ENCODE data around the gene RUNDC3A.
A peak's percentile ranks its signal among the peaks of the same experiment; 100 is the strongest.

RUNDC3A gene

DNA sequence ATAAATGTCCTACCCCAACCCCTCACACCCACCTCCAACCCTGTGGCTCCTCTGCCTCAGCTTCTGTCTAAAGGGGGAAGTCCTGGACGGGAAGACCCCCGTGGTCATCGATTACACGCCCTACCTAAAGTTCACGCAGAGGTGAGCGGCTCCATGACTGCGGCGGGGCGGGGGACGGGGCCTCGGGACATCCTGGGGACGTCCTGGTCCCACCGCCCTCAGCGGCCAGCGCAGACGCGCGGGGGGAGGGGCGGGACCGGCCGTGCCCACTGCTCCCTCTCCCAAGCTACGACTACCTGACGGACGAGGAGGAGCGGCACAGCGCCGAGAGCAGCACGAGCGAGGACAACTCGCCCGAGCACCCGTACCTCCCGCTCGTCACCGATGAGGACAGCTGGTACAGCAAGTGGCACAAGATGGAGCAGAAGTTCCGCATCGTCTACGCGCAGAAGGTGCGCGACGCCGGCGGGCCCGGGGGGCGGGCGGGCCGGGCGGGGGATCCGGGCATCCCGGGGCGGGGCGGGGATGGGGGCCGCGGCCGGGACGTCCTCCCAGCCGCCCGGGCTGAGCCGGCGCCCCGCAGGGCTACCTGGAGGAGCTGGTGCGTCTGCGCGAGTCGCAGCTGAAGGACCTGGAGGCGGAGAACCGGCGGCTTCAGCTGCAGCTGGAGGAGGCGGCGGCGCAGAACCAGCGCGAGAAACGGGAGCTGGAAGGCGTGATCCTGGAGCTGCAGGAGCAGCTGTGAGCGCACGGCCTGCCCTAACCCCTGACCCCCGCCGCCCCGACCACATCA, 6.7 kb downstream of the RUNDC3A start (continued):
- TF ChIP-seq, protein P1, sequence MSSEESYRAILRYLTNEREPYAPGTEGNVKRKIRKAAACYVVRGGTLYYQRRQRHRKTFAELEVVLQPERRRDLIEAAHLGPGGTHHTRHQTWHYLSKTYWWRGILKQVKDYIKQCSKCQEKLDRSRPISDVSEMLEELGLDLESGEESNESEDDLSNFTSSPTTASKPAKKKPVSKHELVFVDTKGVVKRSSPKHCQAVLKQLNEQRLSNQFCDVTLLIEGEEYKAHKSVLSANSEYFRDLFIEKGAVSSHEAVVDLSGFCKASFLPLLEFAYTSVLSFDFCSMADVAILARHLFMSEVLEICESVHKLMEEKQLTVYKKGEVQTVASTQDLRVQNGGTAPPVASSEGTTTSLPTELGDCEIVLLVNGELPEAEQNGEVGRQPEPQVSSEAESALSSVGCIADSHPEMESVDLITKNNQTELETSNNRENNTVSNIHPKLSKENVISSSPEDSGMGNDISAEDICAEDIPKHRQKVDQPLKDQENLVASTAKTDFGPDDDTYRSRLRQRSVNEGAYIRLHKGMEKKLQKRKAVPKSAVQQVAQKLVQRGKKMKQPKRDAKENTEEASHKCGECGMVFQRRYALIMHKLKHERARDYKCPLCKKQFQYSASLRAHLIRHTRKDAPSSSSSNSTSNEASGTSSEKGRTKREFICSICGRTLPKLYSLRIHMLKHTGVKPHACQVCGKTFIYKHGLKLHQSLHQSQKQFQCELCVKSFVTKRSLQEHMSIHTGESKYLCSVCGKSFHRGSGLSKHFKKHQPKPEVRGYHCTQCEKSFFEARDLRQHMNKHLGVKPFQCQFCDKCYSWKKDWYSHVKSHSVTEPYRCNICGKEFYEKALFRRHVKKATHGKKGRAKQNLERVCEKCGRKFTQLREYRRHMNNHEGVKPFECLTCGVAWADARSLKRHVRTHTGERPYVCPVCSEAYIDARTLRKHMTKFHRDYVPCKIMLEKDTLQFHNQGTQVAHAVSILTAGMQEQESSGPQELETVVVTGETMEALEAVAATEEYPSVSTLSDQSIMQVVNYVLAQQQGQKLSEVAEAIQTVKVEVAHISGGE (tag by site-specific recombination; conservative IDR thresholded peaks at IDR 0.05; ENCODE audit: low read depth), result no peak
- peak; percentile 56; the same call in 1 of the 2 replicates for TF ChIP-seq ZNF76 (tag by site-specific recombination; IDR thresholded peaks at IDR 0.05; ENCODE audit: borderline replicate concordance, low read depth)
- peak; percentile 47; the same call in 1 of the 2 replicates for TF ChIP-seq ZEB2 (tag by site-specific recombination; IDR thresholded peaks at IDR 0.05)
- TF ChIP-seq, protein P2, sequence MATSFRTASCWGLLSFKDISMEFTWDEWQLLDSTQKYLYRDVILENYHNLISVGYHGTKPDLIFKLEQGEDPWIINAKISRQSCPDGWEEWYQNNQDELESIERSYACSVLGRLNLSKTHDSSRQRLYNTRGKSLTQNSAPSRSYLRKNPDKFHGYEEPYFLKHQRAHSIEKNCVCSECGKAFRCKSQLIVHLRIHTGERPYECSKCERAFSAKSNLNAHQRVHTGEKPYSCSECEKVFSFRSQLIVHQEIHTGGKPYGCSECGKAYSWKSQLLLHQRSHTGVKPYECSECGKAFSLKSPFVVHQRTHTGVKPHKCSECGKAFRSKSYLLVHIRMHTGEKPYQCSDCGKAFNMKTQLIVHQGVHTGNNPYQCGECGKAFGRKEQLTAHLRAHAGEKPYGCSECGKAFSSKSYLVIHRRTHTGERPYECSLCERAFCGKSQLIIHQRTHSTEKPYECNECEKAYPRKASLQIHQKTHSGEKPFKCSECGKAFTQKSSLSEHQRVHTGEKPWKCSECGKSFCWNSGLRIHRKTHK (tag by site-specific recombination; IDR thresholded peaks at IDR 0.05), result no peak
- TF ChIP-seq ZNF600 (tag by site-specific recombination; IDR thresholded peaks at IDR 0.05), result peak; percentile 73
- TF ChIP-seq ZBTB48 (tag by site-specific recombination; IDR thresholded peaks at IDR 0.05), result no peak
- TF ChIP-seq, protein P3, sequence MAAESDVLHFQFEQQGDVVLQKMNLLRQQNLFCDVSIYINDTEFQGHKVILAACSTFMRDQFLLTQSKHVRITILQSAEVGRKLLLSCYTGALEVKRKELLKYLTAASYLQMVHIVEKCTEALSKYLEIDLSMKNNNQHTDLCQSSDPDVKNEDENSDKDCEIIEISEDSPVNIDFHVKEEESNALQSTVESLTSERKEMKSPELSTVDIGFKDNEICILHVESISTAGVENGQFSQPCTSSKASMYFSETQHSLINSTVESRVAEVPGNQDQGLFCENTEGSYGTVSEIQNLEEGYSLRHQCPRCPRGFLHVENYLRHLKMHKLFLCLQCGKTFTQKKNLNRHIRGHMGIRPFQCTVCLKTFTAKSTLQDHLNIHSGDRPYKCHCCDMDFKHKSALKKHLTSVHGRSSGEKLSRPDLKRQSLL (tag by site-specific recombination; IDR thresholded peaks at IDR 0.05), result peak; percentile 68; the same call in 1 of the 2 replicates
- peak; percentile 66; the same call in 1 of the 2 replicates for TF ChIP-seq ZNF777 (tag by site-specific recombination; IDR thresholded peaks at IDR 0.05; ENCODE audit: borderline replicate concordance)
- TF ChIP-seq, protein P4, sequence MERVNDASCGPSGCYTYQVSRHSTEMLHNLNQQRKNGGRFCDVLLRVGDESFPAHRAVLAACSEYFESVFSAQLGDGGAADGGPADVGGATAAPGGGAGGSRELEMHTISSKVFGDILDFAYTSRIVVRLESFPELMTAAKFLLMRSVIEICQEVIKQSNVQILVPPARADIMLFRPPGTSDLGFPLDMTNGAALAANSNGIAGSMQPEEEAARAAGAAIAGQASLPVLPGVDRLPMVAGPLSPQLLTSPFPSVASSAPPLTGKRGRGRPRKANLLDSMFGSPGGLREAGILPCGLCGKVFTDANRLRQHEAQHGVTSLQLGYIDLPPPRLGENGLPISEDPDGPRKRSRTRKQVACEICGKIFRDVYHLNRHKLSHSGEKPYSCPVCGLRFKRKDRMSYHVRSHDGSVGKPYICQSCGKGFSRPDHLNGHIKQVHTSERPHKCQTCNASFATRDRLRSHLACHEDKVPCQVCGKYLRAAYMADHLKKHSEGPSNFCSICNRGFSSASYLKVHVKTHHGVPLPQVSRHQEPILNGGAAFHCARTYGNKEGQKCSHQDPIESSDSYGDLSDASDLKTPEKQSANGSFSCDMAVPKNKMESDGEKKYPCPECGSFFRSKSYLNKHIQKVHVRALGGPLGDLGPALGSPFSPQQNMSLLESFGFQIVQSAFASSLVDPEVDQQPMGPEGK (tag by site-specific recombination; IDR thresholded peaks at IDR 0.05), result peak; percentile 49; the same call in 1 of the 2 replicates
- peak; percentile 28; the same call in 1 of the 2 replicates for TF ChIP-seq YY1 (tag by site-specific recombination; IDR thresholded peaks at IDR 0.05)
- no peak for TF ChIP-seq ZNF529 (tag by site-specific recombination; IDR thresholded peaks at IDR 0.05; ENCODE audit: insufficient replicate concordance)
- TF ChIP-seq, protein P5, sequence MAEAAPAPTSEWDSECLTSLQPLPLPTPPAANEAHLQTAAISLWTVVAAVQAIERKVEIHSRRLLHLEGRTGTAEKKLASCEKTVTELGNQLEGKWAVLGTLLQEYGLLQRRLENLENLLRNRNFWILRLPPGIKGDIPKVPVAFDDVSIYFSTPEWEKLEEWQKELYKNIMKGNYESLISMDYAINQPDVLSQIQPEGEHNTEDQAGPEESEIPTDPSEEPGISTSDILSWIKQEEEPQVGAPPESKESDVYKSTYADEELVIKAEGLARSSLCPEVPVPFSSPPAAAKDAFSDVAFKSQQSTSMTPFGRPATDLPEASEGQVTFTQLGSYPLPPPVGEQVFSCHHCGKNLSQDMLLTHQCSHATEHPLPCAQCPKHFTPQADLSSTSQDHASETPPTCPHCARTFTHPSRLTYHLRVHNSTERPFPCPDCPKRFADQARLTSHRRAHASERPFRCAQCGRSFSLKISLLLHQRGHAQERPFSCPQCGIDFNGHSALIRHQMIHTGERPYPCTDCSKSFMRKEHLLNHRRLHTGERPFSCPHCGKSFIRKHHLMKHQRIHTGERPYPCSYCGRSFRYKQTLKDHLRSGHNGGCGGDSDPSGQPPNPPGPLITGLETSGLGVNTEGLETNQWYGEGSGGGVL (tag by site-specific recombination; IDR thresholded peaks at IDR 0.05), result peak; percentile 25; the same call in 1 of the 2 replicates
- no peak for TF ChIP-seq HOXD13 (CRISPR knock-in tag; IDR thresholded peaks at IDR 0.05; ENCODE audit: borderline replicate concordance)
- no peak for TF ChIP-seq ZNF654 (tag by site-specific recombination; IDR thresholded peaks at IDR 0.05; ENCODE audit: low read depth)
- no peak; the same call in 1 of the 2 replicates for TF ChIP-seq OSR2 (tag by site-specific recombination; IDR thresholded peaks at IDR 0.05)
- TF ChIP-seq, protein P6, sequence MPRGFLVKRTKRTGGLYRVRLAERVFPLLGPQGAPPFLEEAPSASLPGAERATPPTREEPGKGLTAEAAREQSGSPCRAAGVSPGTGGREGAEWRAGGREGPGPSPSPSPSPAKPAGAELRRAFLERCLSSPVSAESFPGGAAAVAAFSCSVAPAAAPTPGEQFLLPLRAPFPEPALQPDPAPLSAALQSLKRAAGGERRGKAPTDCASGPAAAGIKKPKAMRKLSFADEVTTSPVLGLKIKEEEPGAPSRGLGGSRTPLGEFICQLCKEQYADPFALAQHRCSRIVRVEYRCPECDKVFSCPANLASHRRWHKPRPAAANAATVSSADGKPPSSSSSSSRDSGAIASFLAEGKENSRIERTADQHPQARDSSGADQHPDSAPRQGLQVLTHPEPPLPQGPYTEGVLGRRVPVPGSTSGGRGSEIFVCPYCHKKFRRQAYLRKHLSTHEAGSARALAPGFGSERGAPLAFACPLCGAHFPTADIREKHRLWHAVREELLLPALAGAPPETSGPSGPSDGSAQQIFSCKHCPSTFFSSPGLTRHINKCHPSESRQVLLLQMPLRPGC (tag by site-specific recombination; IDR thresholded peaks at IDR 0.05), result no peak
- no peak for TF ChIP-seq ZNF558 (tag by site-specific recombination; IDR thresholded peaks at IDR 0.05)
- no peak for TF ChIP-seq ZNF121 (tag by site-specific recombination; IDR thresholded peaks at IDR 0.05)
- no peak for TF ChIP-seq ZXDB (tag by site-specific recombination; IDR thresholded peaks at IDR 0.05)
- no peak for TF ChIP-seq ZNF658 (tag by site-specific recombination; IDR thresholded peaks at IDR 0.05)
- TF ChIP-seq, protein P7, sequence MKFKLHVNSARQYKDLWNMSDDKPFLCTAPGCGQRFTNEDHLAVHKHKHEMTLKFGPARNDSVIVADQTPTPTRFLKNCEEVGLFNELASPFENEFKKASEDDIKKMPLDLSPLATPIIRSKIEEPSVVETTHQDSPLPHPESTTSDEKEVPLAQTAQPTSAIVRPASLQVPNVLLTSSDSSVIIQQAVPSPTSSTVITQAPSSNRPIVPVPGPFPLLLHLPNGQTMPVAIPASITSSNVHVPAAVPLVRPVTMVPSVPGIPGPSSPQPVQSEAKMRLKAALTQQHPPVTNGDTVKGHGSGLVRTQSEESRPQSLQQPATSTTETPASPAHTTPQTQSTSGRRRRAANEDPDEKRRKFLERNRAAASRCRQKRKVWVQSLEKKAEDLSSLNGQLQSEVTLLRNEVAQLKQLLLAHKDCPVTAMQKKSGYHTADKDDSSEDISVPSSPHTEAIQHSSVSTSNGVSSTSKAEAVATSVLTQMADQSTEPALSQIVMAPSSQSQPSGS (tag by site-specific recombination; IDR thresholded peaks at IDR 0.05; ENCODE audit: low read depth), result no peak
- TF ChIP-seq ZNF341 (tag by site-specific recombination; IDR thresholded peaks at IDR 0.05; ENCODE audit: low read depth), result peak; percentile 89
- TF ChIP-seq ZNF571 (tag by site-specific recombination; IDR thresholded peaks at IDR 0.05), result no peak
- TF ChIP-seq, protein P8, sequence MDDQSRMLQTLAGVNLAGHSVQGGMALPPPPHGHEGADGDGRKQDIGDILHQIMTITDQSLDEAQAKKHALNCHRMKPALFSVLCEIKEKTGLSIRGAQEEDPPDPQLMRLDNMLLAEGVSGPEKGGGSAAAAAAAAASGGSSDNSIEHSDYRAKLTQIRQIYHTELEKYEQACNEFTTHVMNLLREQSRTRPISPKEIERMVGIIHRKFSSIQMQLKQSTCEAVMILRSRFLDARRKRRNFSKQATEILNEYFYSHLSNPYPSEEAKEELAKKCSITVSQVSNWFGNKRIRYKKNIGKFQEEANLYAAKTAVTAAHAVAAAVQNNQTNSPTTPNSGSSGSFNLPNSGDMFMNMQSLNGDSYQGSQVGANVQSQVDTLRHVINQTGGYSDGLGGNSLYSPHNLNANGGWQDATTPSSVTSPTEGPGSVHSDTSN (CRISPR knock-in tag; IDR thresholded peaks at IDR 0.05), result no peak; the same call in 1 of the 2 replicates
